ENCODE measurements around the gene CNTN5.
"Not testable (repeated sequence)": the region's sequence is repeated elsewhere in the genome, so short reads cannot be mapped to it uniquely, and the experiment has no call there.

Gene CNTN5

DNA sequence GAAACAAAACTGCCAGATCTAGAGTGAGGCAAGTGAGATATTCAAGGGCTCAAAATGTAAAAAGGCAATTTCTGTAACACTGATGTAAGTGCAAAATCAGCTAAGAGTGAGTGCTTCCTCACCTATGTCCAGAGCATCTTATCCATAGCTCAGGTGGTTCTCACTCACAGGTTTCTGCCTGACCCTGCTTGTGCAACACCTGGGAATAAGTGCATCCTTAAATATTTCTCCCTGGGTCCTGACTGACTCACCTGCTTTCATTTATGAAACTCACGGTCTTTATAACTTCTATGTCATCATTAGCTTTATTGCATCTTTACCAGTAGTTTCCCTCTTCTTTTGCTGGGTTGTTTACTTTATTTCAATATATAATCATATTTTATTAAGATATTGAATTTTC is 260.6 kb downstream of the CNTN5 start:
- no peak for DNase-seq (ENCODE audit: low read depth)
- H3K4me3 ChIP-seq (ENCODE audit: low read length): no peak overlapping the region
- TF ChIP-seq, protein P1, sequence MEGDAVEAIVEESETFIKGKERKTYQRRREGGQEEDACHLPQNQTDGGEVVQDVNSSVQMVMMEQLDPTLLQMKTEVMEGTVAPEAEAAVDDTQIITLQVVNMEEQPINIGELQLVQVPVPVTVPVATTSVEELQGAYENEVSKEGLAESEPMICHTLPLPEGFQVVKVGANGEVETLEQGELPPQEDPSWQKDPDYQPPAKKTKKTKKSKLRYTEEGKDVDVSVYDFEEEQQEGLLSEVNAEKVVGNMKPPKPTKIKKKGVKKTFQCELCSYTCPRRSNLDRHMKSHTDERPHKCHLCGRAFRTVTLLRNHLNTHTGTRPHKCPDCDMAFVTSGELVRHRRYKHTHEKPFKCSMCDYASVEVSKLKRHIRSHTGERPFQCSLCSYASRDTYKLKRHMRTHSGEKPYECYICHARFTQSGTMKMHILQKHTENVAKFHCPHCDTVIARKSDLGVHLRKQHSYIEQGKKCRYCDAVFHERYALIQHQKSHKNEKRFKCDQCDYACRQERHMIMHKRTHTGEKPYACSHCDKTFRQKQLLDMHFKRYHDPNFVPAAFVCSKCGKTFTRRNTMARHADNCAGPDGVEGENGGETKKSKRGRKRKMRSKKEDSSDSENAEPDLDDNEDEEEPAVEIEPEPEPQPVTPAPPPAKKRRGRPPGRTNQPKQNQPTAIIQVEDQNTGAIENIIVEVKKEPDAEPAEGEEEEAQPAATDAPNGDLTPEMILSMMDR (conservative IDR thresholded peaks at IDR 0.05; ENCODE audit: low read length): no peak

DNA sequence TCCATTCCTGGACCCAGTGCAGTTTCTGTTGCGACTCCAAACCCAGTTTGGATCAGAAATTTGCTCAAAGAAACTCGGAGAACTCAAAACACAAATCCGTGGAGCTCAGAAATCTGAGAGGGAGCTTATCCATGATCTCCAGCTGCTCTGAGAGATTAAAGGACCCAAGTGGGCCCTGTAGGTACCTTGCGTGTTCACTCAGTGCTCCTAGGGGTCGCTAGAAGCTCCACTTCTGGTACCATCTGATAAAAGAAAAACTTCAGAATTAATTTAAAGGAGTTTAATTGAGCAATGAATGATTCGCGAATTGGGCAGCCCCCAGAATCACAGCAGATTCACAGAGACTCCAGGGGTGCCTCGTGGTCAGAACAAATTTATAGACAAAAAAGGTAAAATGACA is 277.2 kb downstream of the CNTN5 start:
- not testable (repeated sequence) for H3K4me3 ChIP-seq (ENCODE audit: low read length); DNase-seq (ENCODE audit: low read depth)

DNA sequence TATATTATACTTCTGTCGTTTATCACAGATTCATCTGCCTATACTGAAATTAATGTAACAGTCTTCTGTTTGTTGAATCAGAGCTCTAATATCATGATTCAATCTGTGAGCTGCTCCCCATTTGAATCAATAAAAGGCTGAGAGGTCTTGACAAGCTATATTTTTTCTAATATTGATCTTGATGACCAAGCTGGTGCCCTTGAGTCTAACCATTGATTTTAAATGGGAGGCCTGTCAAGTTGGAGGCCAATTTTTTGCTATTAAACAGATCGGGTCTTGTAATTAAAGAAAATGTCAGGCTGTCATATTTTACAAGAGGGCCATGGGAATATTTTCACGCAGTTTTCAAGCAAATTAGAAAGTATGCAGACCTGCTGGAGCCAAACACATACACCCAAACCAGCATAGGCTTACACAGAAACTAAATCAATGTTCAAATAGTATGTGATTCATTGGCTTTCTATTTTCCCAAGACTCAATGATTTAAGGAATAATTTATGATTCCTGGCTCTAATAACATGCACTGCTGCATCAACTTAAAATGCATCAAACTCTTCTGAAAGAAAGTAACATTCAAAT is 286.9 kb downstream of the CNTN5 start:
- no peak overlapping the region for H3K4me3 ChIP-seq (ENCODE audit: low read length)
- TF ChIP-seq, protein P1 (conservative IDR thresholded peaks at IDR 0.05; ENCODE audit: low read length): no peak
- no peak for DNase-seq (ENCODE audit: low read depth)

DNA sequence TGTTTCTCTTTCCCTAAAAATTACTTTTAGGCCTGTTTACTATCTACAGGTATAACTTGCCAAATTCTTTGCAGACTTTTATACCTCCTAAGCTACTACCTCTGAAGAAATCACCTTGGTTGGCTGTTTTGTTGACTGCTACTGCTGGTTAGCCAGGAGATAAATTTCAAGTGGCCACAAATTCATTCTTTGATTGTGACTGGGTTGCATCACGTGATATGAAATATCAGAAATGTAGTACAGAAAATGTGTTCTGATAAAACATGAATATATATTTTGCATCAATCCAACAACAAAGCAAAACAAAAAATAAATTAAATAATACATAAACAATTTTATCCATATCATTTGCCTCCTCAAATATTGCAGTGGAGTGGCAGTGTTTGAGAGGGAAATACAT is 291.1 kb downstream of the CNTN5 start:
- TF ChIP-seq, protein P1 (conservative IDR thresholded peaks at IDR 0.05; ENCODE audit: low read length): no peak
- no peak overlapping the region for H3K4me3 ChIP-seq (ENCODE audit: low read length)
- DNase-seq (ENCODE audit: low read depth): no peak

DNA sequence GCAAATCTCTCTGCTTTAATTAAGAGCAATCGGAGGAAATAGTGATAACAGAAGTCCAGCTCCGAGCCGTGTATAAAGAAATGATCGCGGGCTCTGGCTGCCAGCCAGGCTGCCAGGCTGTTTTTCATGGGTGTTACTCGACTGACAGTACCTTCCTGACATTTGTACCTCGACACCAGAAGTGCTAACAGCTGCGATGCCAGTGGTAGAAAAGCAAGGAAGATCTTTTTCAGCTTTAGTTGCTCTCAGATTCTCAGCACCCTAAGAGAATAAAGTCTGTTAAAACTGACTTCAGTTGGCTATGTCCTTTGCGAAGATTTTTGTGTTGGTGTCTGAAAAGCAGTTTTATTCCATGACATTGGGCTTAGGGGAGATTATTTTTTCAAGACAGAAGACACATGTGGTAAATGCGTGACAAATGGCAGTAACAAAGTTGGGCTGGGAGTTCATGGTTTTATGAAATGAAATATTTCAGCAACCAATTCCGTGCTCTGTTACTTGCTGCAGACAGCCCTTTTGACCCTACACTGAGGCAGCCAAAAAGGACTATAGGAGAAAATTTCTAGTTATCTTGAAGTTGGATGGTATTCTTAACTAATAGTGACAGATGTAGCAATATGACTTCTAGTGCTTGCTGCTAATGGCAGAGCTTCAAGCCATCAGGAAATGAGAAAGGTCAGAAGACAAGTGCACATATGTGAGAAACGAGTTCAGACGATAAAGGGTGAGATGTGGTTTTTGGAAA is 296.2 kb downstream of the CNTN5 start:
- peak; percentile 64 for DNase-seq (ENCODE audit: low read depth)
- TF ChIP-seq, protein P1 (conservative IDR thresholded peaks at IDR 0.05; ENCODE audit: low read length): no peak
- peak overlapping the region; percentile 4; the same call in 1 of the 2 replicates for H3K4me3 ChIP-seq (ENCODE audit: low read length)

DNA sequence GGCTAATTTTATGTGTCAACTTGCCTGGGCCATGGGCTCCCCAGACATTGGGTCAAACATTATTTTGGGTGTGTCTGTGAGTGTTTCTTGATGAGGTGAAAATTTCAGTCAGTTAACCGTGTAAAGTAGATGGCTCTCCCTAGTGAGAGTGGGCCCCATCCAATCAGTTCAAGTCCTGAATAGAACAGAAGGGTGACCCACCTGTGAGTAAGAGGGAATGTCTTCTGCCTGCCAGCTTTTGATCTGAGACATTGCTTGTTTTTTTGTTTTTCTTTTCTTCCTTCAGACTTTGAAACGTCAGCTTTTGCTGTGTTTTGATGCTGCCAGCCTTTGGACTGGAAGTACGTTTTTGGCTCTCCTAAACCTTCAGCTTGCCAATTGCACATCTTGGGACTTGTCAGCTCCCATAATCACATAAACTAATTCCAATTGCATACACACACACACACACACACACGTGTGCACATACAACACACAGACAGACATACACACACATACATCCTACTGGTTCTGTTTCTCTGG is 300.1 kb downstream of the CNTN5 start:
- DNase-seq (ENCODE audit: low read depth): no peak
- no peak overlapping the region for H3K4me3 ChIP-seq (ENCODE audit: low read length)
- TF ChIP-seq, protein P1 (conservative IDR thresholded peaks at IDR 0.05; ENCODE audit: low read length): no peak

DNA sequence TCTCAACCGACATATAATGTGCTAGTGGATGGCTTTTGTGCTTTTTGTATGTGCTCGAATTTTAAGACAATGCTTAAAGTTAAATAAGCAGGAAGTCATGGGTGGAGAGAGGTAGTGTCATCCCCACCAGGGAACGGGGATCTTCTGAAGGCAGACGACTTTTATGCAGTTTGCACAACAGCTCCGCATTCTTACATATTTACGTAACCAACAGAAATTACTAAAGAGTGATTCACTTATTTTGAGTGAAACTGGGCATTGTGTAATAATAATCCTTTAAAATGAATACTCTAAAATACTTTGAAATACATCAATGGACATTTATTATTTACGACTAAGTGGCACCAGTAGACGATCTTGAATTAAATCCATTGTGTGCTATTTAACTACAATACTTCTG is 305.1 kb downstream of the CNTN5 start:
- TF ChIP-seq, protein P1 (conservative IDR thresholded peaks at IDR 0.05; ENCODE audit: low read length): no peak
- peak; percentile 80 for DNase-seq (ENCODE audit: low read depth)
- no peak overlapping the region for H3K4me3 ChIP-seq (ENCODE audit: low read length)

All from AG10803 (cell line).